Fibroblast of mammary gland (primary cell): ENCODE data around the gene NDUFB6.

ENCODE experiments used
- DNase-seq: peaks from one replicate; pipeline ENCODE4 v3.0.0-alpha.2; 2010; ENCODE audit warnings: low read depth
- H3K4me3 ChIP-seq: 2 replicates; pipeline ENCODE4 v1.5.1; 2011; ENCODE audit warnings: low read depth, mild to moderate bottlenecking, low read length, moderate library complexity; ENCODE audit not compliant: control insufficient read depth
- TF ChIP-seq, protein P1 (sequence below): conservative IDR thresholded peaks from 2 replicates; pipeline ENCODE4 v1.5.1; 2011; ENCODE audit warnings: low read depth, low read length, inconsistent platforms; ENCODE audit not compliant: control insufficient read depth, insufficient read depth

NDUFB6 gene

DNA sequence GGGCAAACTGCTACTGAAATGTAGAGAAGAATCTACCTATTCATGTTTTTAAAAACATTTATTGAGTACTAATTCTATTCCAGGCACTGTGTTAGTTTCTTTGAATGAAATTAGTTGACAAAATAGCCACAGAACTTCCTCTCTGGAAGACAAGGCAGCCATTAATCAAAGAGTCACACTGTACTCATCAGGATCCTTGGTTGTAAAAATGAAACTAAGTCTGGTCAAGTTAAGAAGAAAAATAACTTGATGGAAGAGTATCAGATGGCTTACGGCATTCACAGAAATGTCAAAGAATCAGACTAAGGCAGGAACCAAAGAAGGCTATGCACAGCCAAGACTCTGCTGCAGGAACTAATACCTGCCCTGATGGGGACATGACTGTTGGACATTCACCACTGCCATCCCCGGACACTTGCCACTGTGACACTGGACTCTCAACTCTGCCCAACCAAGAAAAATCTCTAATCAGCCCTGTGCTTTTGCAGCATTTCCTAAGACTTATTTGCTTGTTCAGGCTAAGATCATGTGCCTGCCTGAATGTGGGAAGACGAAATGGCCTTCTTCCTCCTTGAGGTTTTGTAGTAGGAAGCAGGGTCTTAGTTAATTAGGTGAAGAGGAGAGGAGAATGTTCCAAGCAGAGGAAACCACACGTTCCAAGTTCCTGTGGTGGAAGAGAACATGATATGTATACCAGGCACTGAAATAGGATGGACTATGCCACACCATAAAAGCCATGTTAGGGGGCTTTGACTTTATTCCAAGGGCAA lies 23.3 kb upstream of the NDUFB6 start:
- TF ChIP-seq, protein P1, sequence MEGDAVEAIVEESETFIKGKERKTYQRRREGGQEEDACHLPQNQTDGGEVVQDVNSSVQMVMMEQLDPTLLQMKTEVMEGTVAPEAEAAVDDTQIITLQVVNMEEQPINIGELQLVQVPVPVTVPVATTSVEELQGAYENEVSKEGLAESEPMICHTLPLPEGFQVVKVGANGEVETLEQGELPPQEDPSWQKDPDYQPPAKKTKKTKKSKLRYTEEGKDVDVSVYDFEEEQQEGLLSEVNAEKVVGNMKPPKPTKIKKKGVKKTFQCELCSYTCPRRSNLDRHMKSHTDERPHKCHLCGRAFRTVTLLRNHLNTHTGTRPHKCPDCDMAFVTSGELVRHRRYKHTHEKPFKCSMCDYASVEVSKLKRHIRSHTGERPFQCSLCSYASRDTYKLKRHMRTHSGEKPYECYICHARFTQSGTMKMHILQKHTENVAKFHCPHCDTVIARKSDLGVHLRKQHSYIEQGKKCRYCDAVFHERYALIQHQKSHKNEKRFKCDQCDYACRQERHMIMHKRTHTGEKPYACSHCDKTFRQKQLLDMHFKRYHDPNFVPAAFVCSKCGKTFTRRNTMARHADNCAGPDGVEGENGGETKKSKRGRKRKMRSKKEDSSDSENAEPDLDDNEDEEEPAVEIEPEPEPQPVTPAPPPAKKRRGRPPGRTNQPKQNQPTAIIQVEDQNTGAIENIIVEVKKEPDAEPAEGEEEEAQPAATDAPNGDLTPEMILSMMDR: no peak
- H3K4me3 ChIP-seq: no peak overlapping the region
- DNase-seq: no peak

DNA sequence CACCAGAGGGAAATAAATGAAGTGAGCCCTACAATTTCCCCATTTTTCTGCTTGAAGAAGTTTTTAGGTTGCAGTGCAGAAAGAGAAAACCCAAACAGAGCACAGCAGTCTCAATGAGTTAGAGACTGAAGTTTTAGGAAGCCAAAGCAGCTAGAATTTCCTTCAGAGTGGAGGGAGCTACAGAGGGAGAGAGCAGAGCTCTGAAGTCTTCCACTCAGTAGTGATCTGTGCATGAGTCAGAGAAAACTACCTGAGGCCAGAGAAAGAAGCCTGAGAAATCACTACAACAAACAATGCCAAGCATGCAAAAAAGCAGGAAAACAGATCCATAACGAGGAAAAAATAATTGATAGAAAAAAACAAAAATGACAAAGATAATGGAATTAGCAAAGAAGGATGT lies 17.9 kb upstream of the NDUFB6 start:
- DNase-seq: no peak
- TF ChIP-seq, protein P1: no peak

DNA sequence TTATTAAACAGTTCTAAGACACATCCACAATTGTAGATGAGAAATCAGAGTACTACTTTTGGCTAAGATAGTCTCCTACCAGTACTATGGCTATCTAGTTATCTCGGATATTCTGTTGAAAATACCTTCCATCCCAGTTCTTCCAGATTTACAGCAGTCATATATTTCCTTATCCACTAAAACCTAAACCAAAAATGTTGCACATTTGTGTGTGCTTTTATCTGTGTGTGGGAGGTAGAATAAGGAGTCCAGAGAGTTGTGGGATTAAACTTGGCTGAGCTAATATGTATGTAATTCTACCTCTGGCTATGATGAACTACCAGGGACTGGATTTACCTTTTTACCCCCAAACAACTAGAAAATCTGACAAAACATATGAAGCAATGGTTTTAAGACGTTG lies 17.5 kb upstream of the NDUFB6 start:
- no peak for DNase-seq

More for the DNA sequence above, 17.9 kb upstream of the NDUFB6 start:
- no peak overlapping the region for H3K4me3 ChIP-seq

DNA sequence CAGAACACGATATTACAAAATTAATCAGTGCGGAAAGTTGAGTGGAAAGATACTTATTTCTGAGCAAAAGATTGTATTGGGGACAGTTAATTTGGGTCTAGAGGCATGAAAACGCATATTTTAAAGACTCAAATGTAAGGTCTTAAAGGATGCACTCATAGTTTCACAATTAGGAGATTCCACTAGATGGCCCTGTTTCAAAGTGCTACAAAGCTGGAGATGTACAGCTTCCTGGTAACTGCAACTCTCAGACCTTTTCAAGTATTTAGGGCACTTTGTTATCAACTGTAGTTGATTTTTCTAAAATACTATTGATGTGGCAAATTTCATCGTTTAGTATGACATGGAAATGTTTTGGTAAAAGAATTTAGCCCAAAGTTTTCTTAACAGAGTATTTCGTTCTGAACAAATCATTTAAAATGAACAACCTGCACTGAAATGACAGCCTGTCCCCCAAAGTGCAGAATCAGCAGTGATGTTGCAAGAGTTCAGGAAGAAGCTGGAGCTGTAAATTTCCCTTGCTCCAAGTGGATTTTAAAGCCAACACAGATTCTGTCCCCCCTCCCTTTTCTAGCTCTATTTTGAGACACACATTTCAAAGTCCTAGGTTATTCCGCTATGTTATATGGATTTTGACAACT lies 16.2 kb upstream of the NDUFB6 start:
- H3K4me3 ChIP-seq: no peak overlapping the region
- TF ChIP-seq, protein P1: peak; percentile 68
- peak; percentile 69 for DNase-seq

More for the DNA sequence above, 17.5 kb upstream of the NDUFB6 start:
- TF ChIP-seq, protein P1: no peak
- H3K4me3 ChIP-seq: no peak overlapping the region

DNA sequence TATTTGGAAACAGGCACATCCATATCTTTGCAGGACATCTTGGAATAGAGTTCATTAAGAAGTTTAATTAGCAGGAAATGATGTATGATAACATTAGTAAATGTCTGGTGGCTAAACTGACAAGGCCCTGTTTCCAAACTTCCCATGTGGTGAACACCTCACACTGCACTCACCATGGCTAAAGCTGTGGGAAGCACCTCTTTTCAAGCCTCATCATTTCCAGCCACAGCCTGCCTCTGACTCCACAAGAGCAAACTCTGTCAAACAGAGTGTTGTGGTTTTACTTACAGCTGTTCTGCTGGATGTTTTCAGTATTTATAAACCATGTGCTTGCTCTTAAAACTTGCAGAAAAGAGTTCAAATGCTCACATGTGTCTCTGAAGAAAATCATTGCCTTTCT lies 14.9 kb upstream of the NDUFB6 start:
- peak; percentile 38 for DNase-seq
- TF ChIP-seq, protein P1: no peak
- no peak overlapping the region for H3K4me3 ChIP-seq

DNA sequence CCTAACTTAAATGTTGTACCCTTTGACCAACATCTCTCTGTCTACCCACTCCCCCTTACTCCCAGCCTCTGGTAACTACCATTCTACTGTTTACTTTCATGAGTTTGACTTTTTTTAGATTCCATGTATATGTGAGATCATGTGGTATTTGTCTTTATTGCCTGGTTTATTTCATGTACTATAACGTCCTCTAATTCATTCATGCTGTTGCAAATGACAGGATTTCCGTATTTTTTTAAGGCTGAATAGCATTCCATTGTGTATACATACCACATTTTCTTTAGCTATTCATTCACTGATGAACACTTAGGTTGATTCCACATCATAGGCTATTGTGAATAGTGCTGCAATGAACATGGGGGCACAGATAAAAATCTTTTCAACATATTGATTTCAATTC lies 11.8 kb upstream of the NDUFB6 start:
- no peak for DNase-seq
- TF ChIP-seq, protein P1: no peak
- H3K4me3 ChIP-seq: no peak overlapping the region
